Nephron (organoid): ENCODE data around the gene TSEN54.

ENCODE experiments used
- H3K27ac Mint-ChIP-seq, 3 experiments: 2 replicates each; pipeline ENCODE4 v1.8.0; 2020; ENCODE audit warnings: mixed read lengths in 3 of 3, mild to moderate bottlenecking in 2 of 3, moderate library complexity in 1 of 3
- H3K27me3 Mint-ChIP-seq: 2 replicates; pipeline ENCODE4 v1.8.0; 2021; ENCODE audit warnings: low read depth, mild to moderate bottlenecking, moderate library complexity, mixed read lengths
- H3K36me3 Mint-ChIP-seq: 2 replicates; pipeline ENCODE4 v1.8.0; 2020; ENCODE audit warnings: low read depth, mixed read lengths
- H3K4me1 Mint-ChIP-seq: 2 replicates; pipeline ENCODE4 v1.8.0; 2020; ENCODE audit warnings: mixed read lengths
- H3K4me3 Mint-ChIP-seq, 3 experiments: 2 replicates each; pipeline ENCODE4 v1.8.0; 2020; ENCODE audit warnings: mild to moderate bottlenecking in 3 of 3, mixed read lengths in 3 of 3, moderate library complexity in 2 of 3
- H3K9me3 Mint-ChIP-seq: 2 replicates; pipeline ENCODE4 v1.8.0; 2020; ENCODE audit warnings: mixed read lengths
- TF ChIP-seq, protein P1 (sequence below), 3 experiments: fragments of 200-600 bp; sonication (generic); IDR thresholded peaks; one replicate each; pipeline ENCODE4 v1.5.0; 2021; ENCODE audit warnings: antibody characterized with exemption in 3 of 3; ENCODE audit not compliant: unreplicated experiment in 3 of 3

Gene TSEN54

DNA sequence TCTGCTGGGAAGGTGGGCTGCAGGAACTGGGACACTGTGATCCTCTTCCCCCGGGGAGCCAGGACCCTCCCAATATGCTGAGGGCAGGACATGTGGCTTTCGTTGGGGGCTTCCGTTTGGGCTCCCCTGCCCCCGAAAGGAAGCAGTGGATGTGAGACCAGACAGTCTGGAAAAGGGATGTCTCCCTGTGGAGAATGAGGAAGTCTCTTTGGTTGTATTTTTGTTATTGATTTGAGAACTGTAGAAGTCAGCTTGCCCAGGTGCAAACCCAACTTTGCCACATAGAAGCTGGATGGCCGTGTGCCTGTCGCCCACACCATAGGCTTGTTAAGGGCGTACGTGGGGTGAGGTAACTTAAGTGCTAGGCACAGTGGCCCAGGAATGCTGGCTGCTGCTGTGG, 27.9 kb downstream of the TSEN54 start:
- TF ChIP-seq, protein P1, sequence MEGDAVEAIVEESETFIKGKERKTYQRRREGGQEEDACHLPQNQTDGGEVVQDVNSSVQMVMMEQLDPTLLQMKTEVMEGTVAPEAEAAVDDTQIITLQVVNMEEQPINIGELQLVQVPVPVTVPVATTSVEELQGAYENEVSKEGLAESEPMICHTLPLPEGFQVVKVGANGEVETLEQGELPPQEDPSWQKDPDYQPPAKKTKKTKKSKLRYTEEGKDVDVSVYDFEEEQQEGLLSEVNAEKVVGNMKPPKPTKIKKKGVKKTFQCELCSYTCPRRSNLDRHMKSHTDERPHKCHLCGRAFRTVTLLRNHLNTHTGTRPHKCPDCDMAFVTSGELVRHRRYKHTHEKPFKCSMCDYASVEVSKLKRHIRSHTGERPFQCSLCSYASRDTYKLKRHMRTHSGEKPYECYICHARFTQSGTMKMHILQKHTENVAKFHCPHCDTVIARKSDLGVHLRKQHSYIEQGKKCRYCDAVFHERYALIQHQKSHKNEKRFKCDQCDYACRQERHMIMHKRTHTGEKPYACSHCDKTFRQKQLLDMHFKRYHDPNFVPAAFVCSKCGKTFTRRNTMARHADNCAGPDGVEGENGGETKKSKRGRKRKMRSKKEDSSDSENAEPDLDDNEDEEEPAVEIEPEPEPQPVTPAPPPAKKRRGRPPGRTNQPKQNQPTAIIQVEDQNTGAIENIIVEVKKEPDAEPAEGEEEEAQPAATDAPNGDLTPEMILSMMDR (IDR thresholded peaks at IDR 0.05; ENCODE audit: unreplicated experiment in 3 of 3) = no peak

DNA sequence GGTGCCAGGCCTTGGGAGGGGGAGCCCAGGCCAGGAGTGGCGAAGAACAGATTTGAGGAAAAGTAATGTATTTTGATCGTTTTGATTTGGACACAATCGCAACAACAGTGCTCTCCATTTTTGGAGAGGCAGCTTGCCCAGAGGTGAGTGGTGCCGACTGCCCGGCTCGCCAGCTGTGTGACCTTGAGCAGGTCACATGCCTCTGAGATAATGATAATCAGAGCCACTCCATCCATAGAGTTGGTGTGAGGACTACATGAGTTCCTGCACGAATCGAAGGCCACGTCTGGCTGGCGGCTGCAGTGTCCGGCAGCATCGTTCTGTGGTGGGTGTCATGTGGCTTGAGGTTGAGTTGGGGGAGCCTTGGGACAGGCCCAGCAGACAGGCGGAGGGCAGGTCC, 29.9 kb downstream of the TSEN54 start:
- H3K9me3 Mint-ChIP-seq = no peaks in the 10 kb centered on the region
- no peaks in the 10 kb centered on the region for H3K27me3 Mint-ChIP-seq
- TF ChIP-seq, protein P1 (IDR thresholded peaks at IDR 0.05; ENCODE audit: unreplicated experiment in 3 of 3) = no peak
- H3K36me3 Mint-ChIP-seq = no peaks in the 10 kb centered on the region
- peaks cover 9% of the 10 kb centered on the region for H3K4me1 Mint-ChIP-seq
- peak overlapping the region in 1 of 3 experiments; percentile 28 for H3K27ac Mint-ChIP-seq
- H3K4me3 Mint-ChIP-seq = no peak overlapping the region

More for the DNA sequence above, 27.9 kb downstream of the TSEN54 start:
- Mint-ChIP-seq H3K4me3 (peak overlapping the region in 1 of 3 experiments; percentile 31), H3K4me1 (peaks cover 10% of the 10 kb centered on the region), H3K27ac (peak overlapping the region in 2 of 3 experiments; percentile 17 to 74), H3K9me3 (no peaks in the 10 kb centered on the region), H3K27me3 (no peaks in the 10 kb centered on the region), H3K36me3 (no peaks in the 10 kb centered on the region)

DNA sequence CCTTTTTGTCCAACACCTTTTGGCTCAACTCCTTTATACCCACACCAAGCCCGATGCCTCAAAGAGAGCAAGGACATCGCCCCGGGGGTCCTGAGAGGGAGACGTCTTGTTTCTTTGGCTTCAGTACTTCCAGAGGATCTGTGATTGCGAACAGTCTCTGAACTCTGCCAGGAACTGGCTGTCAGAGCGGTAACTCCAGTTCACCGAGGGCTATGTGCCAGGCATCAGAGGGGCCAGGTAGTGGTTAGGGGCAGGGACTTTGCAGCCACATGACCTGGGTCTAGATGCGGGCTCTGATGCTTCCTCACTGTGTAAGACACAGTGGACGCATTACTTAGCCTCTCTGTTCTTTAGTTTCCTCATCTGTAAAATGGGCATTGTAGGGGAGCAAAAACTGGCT, 30.8 kb downstream of the TSEN54 start:
- Mint-ChIP-seq H3K9me3 (no peaks in the 10 kb centered on the region), H3K4me1 (peaks cover 7% of the 10 kb centered on the region), H3K36me3 (no peaks in the 10 kb centered on the region), H3K27me3 (no peaks in the 10 kb centered on the region), H3K27ac (no peak overlapping the region), H3K4me3 (no peak overlapping the region)
- TF ChIP-seq, protein P1 (IDR thresholded peaks at IDR 0.05; ENCODE audit: unreplicated experiment in 3 of 3) = no peak

- TF ChIP-seq, protein P1 (IDR thresholded peaks at IDR 0.05; ENCODE audit: unreplicated experiment in 3 of 3) = no peak
- Mint-ChIP-seq H3K27me3 (no peaks in the 10 kb centered on the region), H3K9me3 (no peaks in the 10 kb centered on the region), H3K4me3 (no peak overlapping the region), H3K27ac (peak overlapping the region in 1 of 3 experiments; percentile 95), H3K4me1 (peaks cover 20% of the 10 kb centered on the region), H3K36me3 (no peaks in the 10 kb centered on the region)
These were observed 32.5 kb downstream of the TSEN54 start for GRCh38 chr17:75548813-75549212.

GRCh38 chr17:75549246-75550138, 33.2 kb downstream of the TSEN54 start:
- TF ChIP-seq, protein P1 (IDR thresholded peaks at IDR 0.05; ENCODE audit: unreplicated experiment in 3 of 3) = no peak
- no peaks in the 10 kb centered on the region for H3K9me3 Mint-ChIP-seq
- no peak overlapping the region for H3K4me3 Mint-ChIP-seq
- H3K27ac Mint-ChIP-seq = peak overlapping the region; percentile 31 to 95 (median 74)
- no peaks in the 10 kb centered on the region for H3K36me3 Mint-ChIP-seq
- H3K27me3 Mint-ChIP-seq = no peaks in the 10 kb centered on the region
- peaks cover 20% of the 10 kb centered on the region for H3K4me1 Mint-ChIP-seq

DNA sequence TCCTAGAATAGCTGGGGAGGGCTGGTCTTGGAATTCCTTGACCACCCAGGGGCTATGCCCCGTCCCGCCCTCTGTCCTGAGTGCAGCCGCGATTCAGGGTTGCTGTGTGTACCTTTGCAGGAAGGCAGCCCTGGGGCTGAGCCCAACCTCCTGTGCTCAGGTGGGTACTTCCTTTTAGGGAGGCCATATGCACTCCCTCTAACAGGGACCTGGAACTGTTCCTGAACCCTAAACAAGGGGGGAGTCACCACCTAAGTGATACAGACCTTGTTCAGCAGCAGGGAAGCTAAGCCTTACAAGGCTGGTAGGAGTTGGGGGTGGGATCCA, 33.8 kb downstream of the TSEN54 start:
- Mint-ChIP-seq H3K27me3 (no peaks in the 10 kb centered on the region), H3K4me3 (no peak overlapping the region), H3K27ac (peak overlapping the region; percentile 31 to 95 (median 74)), H3K9me3 (no peaks in the 10 kb centered on the region), H3K4me1 (peaks cover 20% of the 10 kb centered on the region), H3K36me3 (no peaks in the 10 kb centered on the region)
- TF ChIP-seq, protein P1 (IDR thresholded peaks at IDR 0.05; ENCODE audit: unreplicated experiment in 3 of 3) = no peak
